Measurements from ENCODE around the gene NEMP2.

NEMP2 gene

GRCh38 chr2:190532581-190532980, 1.9 kb downstream of the NEMP2 start:
- no peak overlapping the region for H3K27ac ChIP-seq
- TF ChIP-seq ZFX (IDR thresholded peaks at IDR 0.05), result no peak

DNA sequence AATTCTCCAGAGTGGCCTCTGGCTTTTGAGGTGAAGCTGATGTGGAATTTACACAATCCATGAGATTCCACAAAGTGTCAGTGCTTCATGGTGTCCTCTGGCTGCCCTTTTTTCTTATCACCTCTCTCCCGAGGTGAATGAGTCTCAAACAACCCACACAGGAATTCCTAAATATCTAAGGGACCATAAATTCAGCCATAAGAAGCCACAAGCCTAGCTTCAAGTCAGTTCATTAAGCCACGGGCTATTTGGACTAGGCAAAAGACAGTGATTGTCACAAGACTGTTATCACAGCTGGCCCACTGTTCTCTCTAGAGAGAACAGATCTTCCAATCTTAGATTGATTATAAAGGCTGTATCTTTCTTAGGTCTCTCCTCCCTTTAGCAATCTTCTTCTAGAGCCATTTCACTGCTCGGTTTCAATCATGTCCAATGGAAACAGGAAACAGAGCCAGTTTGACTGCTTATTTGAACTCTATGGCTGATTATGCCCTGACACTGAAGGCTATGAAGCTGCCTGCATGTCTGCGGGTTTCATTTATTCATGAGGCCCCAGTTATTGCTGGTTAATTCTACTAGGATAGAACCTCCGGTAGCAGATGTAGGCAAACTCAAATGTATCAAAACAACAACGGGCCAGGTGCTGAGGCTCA, 4.1 kb downstream of the NEMP2 start:
- H3K27ac ChIP-seq, result no peak overlapping the region
- TF ChIP-seq CTCF (conservative IDR thresholded peaks at IDR 0.05) (no peak), ZFX (IDR thresholded peaks at IDR 0.05) (no peak)

DNA sequence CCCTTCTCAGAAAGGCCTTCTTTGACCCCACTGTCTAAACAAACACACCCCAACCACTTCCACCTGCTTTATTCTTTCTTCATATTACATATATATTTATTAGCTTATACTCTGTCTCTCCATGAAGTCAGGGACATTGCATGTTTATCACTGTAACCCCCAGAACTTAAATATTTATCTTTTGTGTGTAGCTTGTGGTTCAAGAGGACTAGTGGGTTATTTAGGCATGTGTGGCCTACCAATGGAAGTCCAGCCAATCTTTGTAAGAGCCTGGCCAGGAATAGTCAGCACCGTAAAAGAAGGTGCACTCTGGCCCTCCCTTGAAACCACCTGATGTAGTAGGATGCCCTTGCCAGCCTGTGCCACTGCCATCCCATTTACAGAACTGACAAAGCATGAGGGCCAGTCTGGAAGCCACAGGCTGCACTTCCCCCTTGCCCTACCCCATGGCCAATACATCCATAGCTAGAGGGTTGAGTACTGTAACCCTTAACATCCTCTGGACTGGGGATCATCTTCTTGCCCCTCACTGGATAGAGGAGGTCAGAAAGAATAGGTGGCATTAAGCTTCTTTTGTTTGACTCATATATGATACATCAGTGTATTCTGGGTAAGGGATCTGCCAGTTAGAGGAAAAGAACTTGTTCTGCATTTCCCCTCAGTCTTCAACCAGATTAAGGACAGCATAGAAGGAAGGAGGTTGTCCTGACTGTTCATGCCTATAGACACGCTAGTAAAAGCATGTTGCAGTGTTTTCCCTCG, 4.9 kb downstream of the NEMP2 start:
- H3K27ac ChIP-seq, result no peak overlapping the region
- no peak for TF ChIP-seq CTCF (conservative IDR thresholded peaks at IDR 0.05)
- TF ChIP-seq ZFX (IDR thresholded peaks at IDR 0.05), result no peak

GRCh38 chr2:190528521-190529001, 6.0 kb downstream of the NEMP2 start:
- no peak for TF ChIP-seq CTCF (conservative IDR thresholded peaks at IDR 0.05)
- TF ChIP-seq ZFX (IDR thresholded peaks at IDR 0.05), result no peak
- H3K27ac ChIP-seq, result no peak overlapping the region

GRCh38 chr2:190527918-190528317, 6.6 kb downstream of the NEMP2 start:
- TF ChIP-seq CTCF (conservative IDR thresholded peaks at IDR 0.05) (no peak), ZFX (IDR thresholded peaks at IDR 0.05) (no peak)
- 0 out of 2 replicates have a peak overlapping the region, but pooled peaks have one; percentile 27 for H3K27ac ChIP-seq

DNA sequence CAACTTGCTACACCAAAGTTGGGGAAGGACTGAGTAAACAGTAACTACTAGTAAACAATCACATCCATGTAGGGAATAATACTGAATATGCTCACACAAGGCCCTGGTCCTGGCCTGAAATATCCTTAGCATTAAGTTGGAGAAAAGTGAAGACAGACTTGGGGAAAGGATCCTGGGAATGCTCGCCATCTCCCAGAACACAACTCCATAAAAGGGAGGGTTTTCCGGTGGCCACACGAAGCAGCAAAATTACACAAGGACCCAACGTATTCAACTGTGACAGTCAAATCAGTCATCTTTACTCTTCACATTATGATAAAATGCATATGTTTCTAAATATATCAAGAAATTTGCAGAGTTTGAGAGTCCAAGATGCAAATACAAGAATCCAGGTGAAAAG, 7.3 kb downstream of the NEMP2 start:
- peak overlapping the region; percentile 27; the same call in 1 of the 2 replicates for H3K27ac ChIP-seq
- TF ChIP-seq ZFX (IDR thresholded peaks at IDR 0.05) (no peak), CTCF (conservative IDR thresholded peaks at IDR 0.05) (no peak)

GRCh38 chr2:190526105-190526750, 8.3 kb downstream of the NEMP2 start:
- TF ChIP-seq ZFX (IDR thresholded peaks at IDR 0.05) (no peak), CTCF (conservative IDR thresholded peaks at IDR 0.05) (no peak)
- no peak overlapping the region for H3K27ac ChIP-seq
